Neural crest cell (in vitro differentiated cells): ENCODE data around the gene SHROOM3. TPM values are rescaled to one million over a fixed set of nuclear protein-coding genes. Genes with fewer than 3 reads are reported as not detected.

ENCODE experiments used
- DNase-seq: peaks from one replicate; pipeline ENCODE4 v3.0.0; 2021; ENCODE audit warnings: low read depth, mixed read lengths, low spot score
- H3K27ac Mint-ChIP-seq: one replicate; pipeline ENCODE4 v1.8.0; 2021; ENCODE audit warnings: mild to moderate bottlenecking, mixed read lengths; ENCODE audit not compliant: unreplicated experiment
- H3K27me3 Mint-ChIP-seq: 2 replicates; pipeline ENCODE4 v1.8.0; 2021; ENCODE audit warnings: low read depth, mild to moderate bottlenecking, mixed read lengths
- H3K36me3 Mint-ChIP-seq: 2 replicates; pipeline ENCODE4 v1.8.0; 2021; ENCODE audit warnings: low read depth, mild to moderate bottlenecking, mixed read lengths
- H3K4me1 Mint-ChIP-seq: 2 replicates; pipeline ENCODE4 v1.8.0; 2021; ENCODE audit warnings: mixed read lengths
- H3K4me3 Mint-ChIP-seq: one replicate; pipeline ENCODE4 v1.8.0; 2021; ENCODE audit warnings: mild to moderate bottlenecking, mixed read lengths
- H3K9me3 Mint-ChIP-seq: 2 replicates; pipeline ENCODE4 v1.8.0; 2021; ENCODE audit warnings: mixed read lengths
- CTCF ChIP-seq: fragments of 200-600 bp; sonication (generic); conservative IDR thresholded peaks from 2 replicates; pipeline ENCODE4 v1.5.0; 2021; ENCODE audit warnings: antibody characterized with exemption, mild to moderate bottlenecking
- total RNA-seq: library from RNA; stranded (reverse); gene quantifications from 2 replicates; pipeline ENCODE4 v1.2.1, GENCODE V29; 2021

The SHROOM3 gene
- total RNA-seq, 1 donor from 2014 or later: 40.1 TPM

GRCh38 chr4:76752861-76753501 lies 318.0 kb downstream of the SHROOM3 start:
- peaks cover 24% of the 10 kb centered on the region for H3K36me3 Mint-ChIP-seq
- peaks cover 56% of the 10 kb centered on the region for H3K4me1 Mint-ChIP-seq
- H3K9me3 Mint-ChIP-seq: no peaks in the 10 kb centered on the region
- no peaks in the 10 kb centered on the region for H3K27me3 Mint-ChIP-seq
- H3K4me3 Mint-ChIP-seq: peak overlapping the region; percentile 70
- no peak for DNase-seq
- no peak for TF ChIP-seq CTCF
- H3K27ac Mint-ChIP-seq: peak overlapping the region; percentile 89

GRCh38 chr4:76753814-76754213 lies 318.8 kb downstream of the SHROOM3 start:
- TF ChIP-seq CTCF: no peak
- Mint-ChIP-seq H3K27me3 (no peaks in the 10 kb centered on the region), H3K9me3 (no peaks in the 10 kb centered on the region), H3K4me3 (peak overlapping the region; percentile 70), H3K27ac (peak overlapping the region; percentile 79), H3K36me3 (peaks cover 26% of the 10 kb centered on the region), H3K4me1 (peaks cover 55% of the 10 kb centered on the region)
- DNase-seq: peak; percentile 12

GRCh38 chr4:76754439-76754838 lies 319.4 kb downstream of the SHROOM3 start:
- H3K27me3 Mint-ChIP-seq: no peaks in the 10 kb centered on the region
- peak overlapping the region; percentile 70 for H3K27ac Mint-ChIP-seq
- peak overlapping the region; percentile 70 for H3K4me3 Mint-ChIP-seq
- no peak for TF ChIP-seq CTCF
- no peak for DNase-seq
- H3K4me1 Mint-ChIP-seq: peaks cover 55% of the 10 kb centered on the region
- no peaks in the 10 kb centered on the region for H3K9me3 Mint-ChIP-seq
- H3K36me3 Mint-ChIP-seq: peaks cover 24% of the 10 kb centered on the region

- Mint-ChIP-seq H3K4me1 (peaks cover 57% of the 10 kb centered on the region), H3K9me3 (no peaks in the 10 kb centered on the region), H3K4me3 (no peak overlapping the region), H3K27me3 (no peaks in the 10 kb centered on the region), H3K27ac (no peak overlapping the region), H3K36me3 (peaks cover 17% of the 10 kb centered on the region)
- no peak for DNase-seq
- TF ChIP-seq CTCF: no peak
Measured at GRCh38 chr4:76755756-76756155, 320.7 kb downstream of the SHROOM3 start.

- no peak for DNase-seq
- no peak overlapping the region for H3K4me3 Mint-ChIP-seq
- peaks cover 17% of the 10 kb centered on the region for H3K36me3 Mint-ChIP-seq
- peaks cover 63% of the 10 kb centered on the region for H3K4me1 Mint-ChIP-seq
- no peaks in the 10 kb centered on the region for H3K27me3 Mint-ChIP-seq
- TF ChIP-seq CTCF: no peak
- no peak overlapping the region for H3K27ac Mint-ChIP-seq
- no peaks in the 10 kb centered on the region for H3K9me3 Mint-ChIP-seq
Measured at GRCh38 chr4:76756416-76756815, 321.4 kb downstream of the SHROOM3 start.
